Esophagus (tissue), 2 donors: ENCODE results near the gene PPP3R1. TPM values are rescaled to one million over a fixed set of nuclear protein-coding genes. Genes with fewer than 3 reads are reported as not detected.
A peak's percentile ranks its signal among the peaks of the same experiment; 100 is the strongest.

Experiments
- H3K27ac ChIP-seq, 2 donors: one replicate each; pipeline ENCODE4 v1.5.1; 2013; ENCODE audit warnings: low read depth in 2 of 2, mild to moderate bottlenecking in 2 of 2, inconsistent platforms in 1 of 2, low read length in 1 of 2, moderate library complexity in 1 of 2
- H3K27me3 ChIP-seq, 2 donors: one replicate each; pipeline ENCODE4 v1.6.1; 2013; ENCODE audit warnings: low read length in 2 of 2, control low read depth in 1 of 2, mild to moderate bottlenecking in 1 of 2; ENCODE audit not compliant: insufficient read depth in 2 of 2, control insufficient read depth in 1 of 2
- H3K36me3 ChIP-seq, 2 donors: one replicate each; pipeline ENCODE4 v1.6.1; 2013; ENCODE audit warnings: low read length in 1 of 2; ENCODE audit not compliant: control insufficient read depth in 2 of 2, insufficient read depth in 2 of 2
- H3K4me1 ChIP-seq, 2 donors: one replicate each; pipeline ENCODE4 v1.6.1; 2013; ENCODE audit warnings: low read length in 1 of 2; ENCODE audit not compliant: control insufficient read depth in 2 of 2, insufficient read depth in 2 of 2
- H3K4me3 ChIP-seq, 2 donors: one replicate each; pipeline ENCODE4 v1.5.1; 2013; ENCODE audit warnings: low read length in 2 of 2, mild to moderate bottlenecking in 2 of 2, low read depth in 1 of 2, moderate library complexity in 1 of 2
- H3K9me3 ChIP-seq, 2 donors: one replicate each; pipeline ENCODE4 v1.6.1; 2013; ENCODE audit warnings: mild to moderate bottlenecking in 2 of 2, low read depth in 1 of 2, low read length in 1 of 2, moderate library complexity in 1 of 2; ENCODE audit not compliant: control insufficient read depth in 2 of 2, insufficient read depth in 1 of 2
- whole genome bisulfite sequencing, 2 donors: extraction: QIAGEN DNeasy Blood & Tissue Kit; methylation state at CpG; one replicate each; pipeline ENCODE4 v1.1.7; 2013; 5-methylcytosine and 5-hydroxymethylcytosine counted together
- polyA plus RNA-seq, 2 donors: library from polyadenylated mRNA; stranded (reverse); fragments of 200-250 nt; gene quantifications; one replicate each; pipeline ENCODE4 v1.2.3, GENCODE V29; 2013
- donor health status: healthy with polysubstance abuse.
- donor health status: Bipolar disorder and iron deficiency.

Gene PPP3R1
- polyA plus RNA-seq, 2 donors = 11.9 to 17.5 TPM

GRCh38 chr2:68250196-68250595 lies 2.1 kb downstream of the PPP3R1 start:
- H3K36me3 ChIP-seq = no peaks in the 10 kb centered on the region
- H3K27ac ChIP-seq = peak overlapping the region in 1 of 2 donors; percentile 99
- peaks cover 0 to 4% of the 10 kb centered on the region in 2 donors for H3K4me1 ChIP-seq
- no peaks in the 10 kb centered on the region for H3K9me3 ChIP-seq
- 11 to 15% methylated on average over 5 of the region's 5 CpGs for WGBS, 2 donors
- H3K27me3 ChIP-seq = no peaks in the 10 kb centered on the region
- peak overlapping the region in 1 of 2 donors; percentile 93 for H3K4me3 ChIP-seq

GRCh38 chr2:68248806-68249205 lies 3.5 kb downstream of the PPP3R1 start:
- H3K4me1 ChIP-seq = peaks cover 0 to 4% of the 10 kb centered on the region in 2 donors
- H3K36me3 ChIP-seq = no peaks in the 10 kb centered on the region
- no peak overlapping the region for H3K4me3 ChIP-seq
- no peaks in the 10 kb centered on the region for H3K9me3 ChIP-seq
- H3K27me3 ChIP-seq = no peaks in the 10 kb centered on the region
- H3K27ac ChIP-seq = no peak overlapping the region
- 59 to 62% methylated on average over 2 of the region's 2 CpGs for WGBS, 2 donors

DNA sequence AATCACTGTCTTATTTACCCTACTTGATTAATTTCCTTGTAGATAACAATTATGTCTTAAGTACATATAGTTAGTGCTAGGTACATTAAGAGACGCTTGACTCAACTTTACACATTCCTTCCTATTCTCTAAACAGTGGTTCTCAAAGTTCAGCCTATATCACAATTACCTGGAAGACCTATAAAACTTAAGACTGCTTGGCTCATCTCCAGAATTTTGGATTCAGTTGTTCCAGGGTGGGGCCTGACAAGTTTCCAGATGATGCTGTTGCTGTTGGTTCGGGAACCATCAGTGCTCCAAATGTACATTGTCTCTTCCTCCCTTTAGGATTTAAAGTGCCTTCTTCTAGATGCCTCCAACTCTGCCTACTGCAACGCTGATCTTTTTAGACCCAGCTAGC lies 4.0 kb downstream of the PPP3R1 start:
- Histone ChIP-seq H3K4me3 (no peak overlapping the region), H3K36me3 (no peaks in the 10 kb centered on the region), H3K4me1 (peaks cover 0 to 4% of the 10 kb centered on the region in 2 donors), H3K27ac (no peak overlapping the region), H3K27me3 (no peaks in the 10 kb centered on the region), H3K9me3 (no peaks in the 10 kb centered on the region)
- WGBS, 2 donors = 53 to 65% methylated on average over 3 of the region's 3 CpGs

DNA sequence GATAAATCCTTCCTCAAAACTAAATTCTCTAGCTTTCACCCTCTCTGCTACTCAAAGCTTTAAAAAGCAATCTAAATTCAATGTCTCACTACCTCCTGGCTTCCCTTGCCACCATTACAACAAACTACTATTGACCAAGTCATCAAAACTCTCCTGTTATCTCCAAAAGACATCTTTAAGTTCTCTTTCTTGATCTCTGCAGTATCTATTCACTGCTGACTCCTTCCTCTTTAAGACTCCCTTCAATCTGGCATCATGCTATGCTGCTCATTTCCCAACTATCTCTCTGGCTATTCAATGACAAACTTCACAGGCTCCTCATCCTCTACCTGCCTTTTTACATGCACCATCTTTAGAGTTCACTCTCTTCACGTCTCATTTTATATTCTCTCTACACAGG lies 5.9 kb downstream of the PPP3R1 start:
- WGBS, 2 donors = 76 to 85% methylated on average over 1 of the region's 1 CpG
- Histone ChIP-seq H3K9me3 (no peaks in the 10 kb centered on the region), H3K27me3 (no peaks in the 10 kb centered on the region), H3K4me3 (no peak overlapping the region), H3K36me3 (no peaks in the 10 kb centered on the region), H3K27ac (no peak overlapping the region), H3K4me1 (peaks cover 0 to 4% of the 10 kb centered on the region in 2 donors)

DNA sequence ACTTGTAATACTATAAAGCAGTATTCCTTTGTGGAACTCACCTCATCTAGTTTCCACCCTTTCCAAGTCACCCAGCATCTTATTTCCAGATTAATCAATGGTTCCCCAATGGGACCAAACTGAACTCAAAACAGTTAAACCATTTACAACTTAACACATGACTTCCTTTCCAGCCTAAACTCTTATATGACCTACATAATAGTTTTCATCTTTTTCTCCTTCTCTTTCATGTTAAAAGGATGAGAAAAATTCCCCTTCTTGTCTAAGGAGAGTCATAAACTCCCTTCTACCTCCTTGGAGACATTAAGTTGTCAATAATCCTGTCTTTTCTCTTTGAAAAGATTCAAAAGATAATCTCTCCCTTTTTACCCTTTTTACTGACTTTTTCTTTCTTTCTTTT lies 6.7 kb downstream of the PPP3R1 start:
- Histone ChIP-seq H3K27ac (no peak overlapping the region), H3K4me3 (no peak overlapping the region), H3K9me3 (no peaks in the 10 kb centered on the region), H3K36me3 (no peaks in the 10 kb centered on the region), H3K27me3 (no peaks in the 10 kb centered on the region), H3K4me1 (peaks cover 0 to 4% of the 10 kb centered on the region in 2 donors)

- H3K9me3 ChIP-seq = no peaks in the 10 kb centered on the region
- WGBS, 2 donors = 93% methylated on average over 4 of the region's 4 CpGs
- H3K4me3 ChIP-seq = no peak overlapping the region
- H3K27ac ChIP-seq = no peak overlapping the region
- H3K36me3 ChIP-seq = no peaks in the 10 kb centered on the region
- H3K27me3 ChIP-seq = no peaks in the 10 kb centered on the region
- peaks cover 0 to 4% of the 10 kb centered on the region in 2 donors for H3K4me1 ChIP-seq
Observed at GRCh38 chr2:68245066-68245465, 7.3 kb downstream of the PPP3R1 start.

DNA sequence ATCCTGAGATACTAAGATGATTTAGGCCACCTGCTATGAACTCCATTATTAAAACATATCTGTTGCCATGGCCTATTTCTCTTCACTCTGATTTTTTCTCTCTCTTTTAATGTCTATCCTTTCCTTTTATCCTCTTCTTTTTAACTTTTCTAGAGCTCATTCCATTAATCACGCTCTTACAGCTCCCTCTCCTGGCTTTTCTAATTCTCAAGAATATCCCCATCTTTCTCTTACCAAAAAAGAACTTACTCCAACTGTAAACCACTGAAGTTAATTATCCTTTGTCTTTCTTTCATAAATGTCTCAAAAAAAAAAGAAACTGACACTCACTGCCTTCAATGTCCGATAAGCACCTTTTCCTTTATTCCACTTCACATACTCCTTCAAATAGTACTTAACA lies 7.9 kb downstream of the PPP3R1 start:
- Histone ChIP-seq H3K27me3 (no peaks in the 10 kb centered on the region), H3K4me1 (peaks cover 0 to 4% of the 10 kb centered on the region in 2 donors), H3K9me3 (no peaks in the 10 kb centered on the region), H3K36me3 (no peaks in the 10 kb centered on the region), H3K4me3 (no peak overlapping the region), H3K27ac (no peak overlapping the region)
- 56 to 69% methylated on average over 2 of the region's 2 CpGs for WGBS, 2 donors

DNA sequence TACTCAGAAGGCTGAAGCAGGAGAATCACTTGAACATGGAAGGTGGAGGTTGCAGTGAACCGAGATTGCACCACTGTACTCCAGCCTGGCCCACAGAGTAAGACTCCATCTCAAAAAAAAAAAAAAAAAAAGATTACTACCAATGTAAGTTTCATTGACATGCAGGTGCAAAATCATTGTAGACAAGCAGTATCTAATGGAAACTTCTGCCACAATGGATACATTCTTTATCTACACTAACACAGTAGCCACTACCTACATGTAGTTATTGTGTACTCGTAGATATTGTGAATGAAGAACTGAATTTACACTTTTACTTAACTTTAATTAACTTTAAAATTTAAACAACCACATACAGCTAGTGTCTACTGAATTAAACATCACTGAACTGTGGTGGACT lies 10.6 kb downstream of the PPP3R1 start:
- Histone ChIP-seq H3K27ac (no peak overlapping the region), H3K4me3 (no peak overlapping the region), H3K9me3 (no peaks in the 10 kb centered on the region), H3K4me1 (peaks cover 0 to under 1% of the 10 kb centered on the region in 2 donors), H3K27me3 (no peaks in the 10 kb centered on the region), H3K36me3 (no peaks in the 10 kb centered on the region)
- 94 to 100% methylated on average over 2 of the region's 2 CpGs for WGBS, 2 donors

DNA sequence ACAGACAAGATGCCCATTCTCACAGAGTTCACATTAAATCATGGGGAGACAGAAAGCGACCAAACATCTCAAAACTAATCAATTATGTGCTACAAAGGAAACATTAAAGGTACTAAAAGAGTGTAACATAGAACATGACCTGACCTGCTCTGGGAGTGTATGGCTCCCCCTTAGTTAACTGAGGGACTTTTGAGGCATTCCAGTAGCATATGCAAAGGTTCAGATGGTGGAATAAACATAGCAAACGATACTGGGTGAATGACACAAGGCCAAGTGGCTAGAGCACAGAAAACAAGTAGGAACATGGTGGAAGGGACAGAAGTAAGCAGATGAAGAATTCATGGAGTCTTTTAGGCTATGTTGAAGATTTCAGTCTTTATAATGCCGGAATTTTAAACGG lies 11.9 kb downstream of the PPP3R1 start:
- no peak overlapping the region for H3K27ac ChIP-seq
- H3K4me1 ChIP-seq = no peaks in the 10 kb centered on the region
- H3K27me3 ChIP-seq = no peaks in the 10 kb centered on the region
- H3K36me3 ChIP-seq = no peaks in the 10 kb centered on the region
- 75 to 79% methylated on average over 4 of the region's 4 CpGs for WGBS, 2 donors
- H3K4me3 ChIP-seq = no peak overlapping the region
- no peaks in the 10 kb centered on the region for H3K9me3 ChIP-seq

GRCh38 chr2:68238955-68239822 lies 13.1 kb downstream of the PPP3R1 start:
- no peaks in the 10 kb centered on the region for H3K4me1 ChIP-seq
- H3K27me3 ChIP-seq = no peaks in the 10 kb centered on the region
- no peak overlapping the region for H3K4me3 ChIP-seq
- 56 to 62% methylated on average over 6 of the region's 6 CpGs for WGBS, 2 donors
- no peaks in the 10 kb centered on the region for H3K9me3 ChIP-seq
- H3K36me3 ChIP-seq = no peaks in the 10 kb centered on the region
- H3K27ac ChIP-seq = no peak overlapping the region
